Tibial artery (tissue), 4 donors: Measurements from ENCODE around the gene CIAO2B.

Source experiments
- DNase-seq, 2 donors: peaks; one replicate each; pipeline ENCODE4 v3.0.0-alpha.2; 2019
- H3K27ac ChIP-seq, 2 donors: fragments of 200-600 bp; sonication (generic) in 1 of 2; 1 replicate in 1 of 2; 2 replicates in 1 of 2; pipeline ENCODE4 v1.5.1; 2018 to 2019; ENCODE audit warnings: mild to moderate bottlenecking in 1 of 2
- H3K27me3 ChIP-seq, 2 donors: fragments of 200-600 bp; sonication (generic) in 1 of 2; one replicate each; pipeline versions ENCODE4 v1.5.1 to v1.6.0; 2016 to 2019
- H3K36me3 ChIP-seq, 3 donors: fragments of 200-600 bp; sonication (generic) in 2 of 3; one replicate each; pipeline ENCODE4 v1.5.1; 2016 to 2019; ENCODE audit warnings: mild to moderate bottlenecking in 2 of 3
- H3K4me1 ChIP-seq, 4 donors: fragments of 200-600 bp; sonication (generic) in 2 of 4; 1 replicate in 3 of 4; 2 replicates in 1 of 4; pipeline ENCODE4 v1.5.1; 2016 to 2019
- H3K4me3 ChIP-seq, 2 donors: fragments of 200-600 bp; sonication (generic) in 1 of 2; 1 replicate in 1 of 2; 2 replicates in 1 of 2; pipeline ENCODE4 v1.5.1; 2018 to 2019; ENCODE audit warnings: mild to moderate bottlenecking in 2 of 2
- H3K9me3 ChIP-seq, 3 donors: fragments of 200-600 bp; sonication (generic) in 1 of 3; one replicate each; pipeline ENCODE4 v1.5.1; 2016 to 2019
- intact Hi-C: fragments of 100-400 bp; cut with DNase I; formaldehyde crosslinking; loops from one replicate; pipeline ENCODE4 v1.15.0; 2023; ENCODE audit warnings: low total_unique reads
- TF ChIP-seq, protein P1 (sequence below), 2 experiments: fragments of 200-600 bp in 1 of 2; fragments of 450-650 bp in 1 of 2; IDR thresholded peaks; one replicate each; pipeline ENCODE4 v1.5.1; 2017 to 2019; ENCODE audit warnings: antibody characterized with exemption in 2 of 2, mild to moderate bottlenecking in 1 of 2, moderate library complexity in 1 of 2

Gene CIAO2B

GRCh38 chr16:66968847-66969246 lies 34.6 kb upstream of the CIAO2B start:
- H3K4me1 ChIP-seq, result no peaks in the 10 kb centered on the region
- H3K27ac ChIP-seq, result no peak overlapping the region
- H3K36me3 ChIP-seq, result no peaks in the 10 kb centered on the region
- peaks cover 0 to 16% of the 10 kb centered on the region in 2 donors for H3K27me3 ChIP-seq
- TF ChIP-seq, protein P1, sequence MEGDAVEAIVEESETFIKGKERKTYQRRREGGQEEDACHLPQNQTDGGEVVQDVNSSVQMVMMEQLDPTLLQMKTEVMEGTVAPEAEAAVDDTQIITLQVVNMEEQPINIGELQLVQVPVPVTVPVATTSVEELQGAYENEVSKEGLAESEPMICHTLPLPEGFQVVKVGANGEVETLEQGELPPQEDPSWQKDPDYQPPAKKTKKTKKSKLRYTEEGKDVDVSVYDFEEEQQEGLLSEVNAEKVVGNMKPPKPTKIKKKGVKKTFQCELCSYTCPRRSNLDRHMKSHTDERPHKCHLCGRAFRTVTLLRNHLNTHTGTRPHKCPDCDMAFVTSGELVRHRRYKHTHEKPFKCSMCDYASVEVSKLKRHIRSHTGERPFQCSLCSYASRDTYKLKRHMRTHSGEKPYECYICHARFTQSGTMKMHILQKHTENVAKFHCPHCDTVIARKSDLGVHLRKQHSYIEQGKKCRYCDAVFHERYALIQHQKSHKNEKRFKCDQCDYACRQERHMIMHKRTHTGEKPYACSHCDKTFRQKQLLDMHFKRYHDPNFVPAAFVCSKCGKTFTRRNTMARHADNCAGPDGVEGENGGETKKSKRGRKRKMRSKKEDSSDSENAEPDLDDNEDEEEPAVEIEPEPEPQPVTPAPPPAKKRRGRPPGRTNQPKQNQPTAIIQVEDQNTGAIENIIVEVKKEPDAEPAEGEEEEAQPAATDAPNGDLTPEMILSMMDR (IDR thresholded peaks at IDR 0.05), result no peak
- H3K9me3 ChIP-seq, result no peaks in the 10 kb centered on the region
- H3K4me3 ChIP-seq, result no peak overlapping the region
- no peak for DNase-seq
- intact Hi-C loops, result no loop called here

DNA sequence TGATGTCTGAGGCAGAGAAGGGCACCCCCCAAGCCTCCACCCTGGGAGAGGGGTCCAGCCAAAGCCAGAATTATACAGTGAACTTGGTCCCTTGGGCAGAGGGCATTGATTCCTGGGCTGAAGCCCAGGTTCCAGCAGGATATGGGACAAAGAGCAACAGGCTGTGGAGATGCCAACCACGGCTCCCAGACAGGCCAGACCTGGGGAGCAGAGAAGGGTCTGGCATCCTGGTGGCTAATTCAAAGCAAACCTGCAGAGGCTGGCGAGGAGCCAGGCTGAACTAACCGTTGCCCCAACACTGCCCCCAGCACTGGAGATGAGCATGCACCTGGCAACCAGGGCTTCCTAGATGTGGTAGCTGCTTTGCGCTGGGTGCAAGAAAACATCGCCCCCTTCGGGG lies 29.8 kb upstream of the CIAO2B start:
- H3K9me3 ChIP-seq, result no peaks in the 10 kb centered on the region

DNA sequence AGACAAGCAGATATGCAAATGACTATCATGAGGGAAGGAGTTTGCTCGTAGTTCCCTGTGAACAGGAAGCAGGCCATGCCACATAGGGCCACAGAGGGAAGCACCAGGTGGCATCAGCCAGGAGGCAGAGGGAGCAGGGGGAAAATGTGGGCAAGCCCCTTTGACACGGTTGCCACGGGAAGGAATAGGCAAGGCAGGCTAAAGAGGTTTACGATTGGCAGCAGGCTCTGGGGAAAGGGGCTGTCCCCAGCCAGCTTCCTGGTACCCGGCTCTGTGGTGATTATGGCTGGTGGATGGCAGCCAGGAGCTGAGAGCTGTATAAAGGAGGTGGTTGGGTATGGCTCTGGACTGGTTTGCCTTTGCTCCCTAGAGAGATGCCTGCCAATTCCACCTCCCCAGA lies 27.7 kb upstream of the CIAO2B start:
- no peaks in the 10 kb centered on the region for H3K36me3 ChIP-seq
- intact Hi-C loops, result no loop called here
- H3K4me3 ChIP-seq, result no peak overlapping the region
- TF ChIP-seq, protein P1 (IDR thresholded peaks at IDR 0.05), result no peak
- H3K9me3 ChIP-seq, result no peaks in the 10 kb centered on the region
- peaks cover 0 to 5% of the 10 kb centered on the region in 2 donors for H3K27me3 ChIP-seq
- H3K27ac ChIP-seq, result no peak overlapping the region
- no peak for DNase-seq
- H3K4me1 ChIP-seq, result no peaks in the 10 kb centered on the region

More for the DNA sequence above, 29.8 kb upstream of the CIAO2B start:
- TF ChIP-seq, protein P1 (IDR thresholded peaks at IDR 0.05), result no peak
- no peaks in the 10 kb centered on the region for H3K4me1 ChIP-seq
- H3K4me3 ChIP-seq, result no peak overlapping the region
- DNase-seq, result no peak
- no peak overlapping the region for H3K27ac ChIP-seq
- H3K36me3 ChIP-seq, result no peaks in the 10 kb centered on the region
- peaks cover 0 to 3% of the 10 kb centered on the region in 2 donors for H3K27me3 ChIP-seq
- intact Hi-C loops, result no loop called here

DNA sequence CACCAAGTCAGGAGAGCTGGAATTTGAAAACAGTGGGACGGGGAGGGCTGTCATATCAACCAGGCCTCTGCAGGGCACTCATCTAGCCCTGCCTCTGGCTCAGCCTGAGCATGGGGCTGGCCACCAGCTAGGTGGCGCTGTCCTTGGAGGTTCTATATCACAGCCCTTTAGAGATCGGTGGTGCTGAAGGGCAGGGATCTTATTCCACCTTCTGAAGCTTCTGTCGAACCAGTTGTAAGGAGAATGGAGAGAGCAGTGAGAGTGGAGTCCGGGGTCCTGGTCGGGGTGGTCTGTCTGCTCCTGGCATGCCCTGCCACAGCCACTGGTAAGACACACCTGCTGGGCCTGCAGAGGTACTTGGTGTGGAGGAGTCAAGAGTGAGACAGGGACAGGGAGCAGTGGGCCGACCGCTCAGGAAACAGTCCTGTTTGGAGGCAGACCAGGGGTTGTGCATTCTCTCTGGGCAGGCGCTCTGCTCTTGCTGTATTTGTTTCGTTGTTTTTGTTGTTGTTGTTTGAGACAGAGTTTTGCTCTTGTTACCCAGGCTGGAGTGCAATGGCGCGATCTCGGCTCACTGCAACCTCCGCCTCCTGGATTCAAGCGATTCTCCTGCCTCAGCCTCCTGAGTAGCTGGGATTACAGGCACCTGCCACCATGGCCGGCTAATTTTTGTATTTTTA lies 27.0 kb upstream of the CIAO2B start, which contains the start of gene CES3:
CES3 (plus strand) TSS at position 202 of the 680 bp plus-strand sequence; CDS start at position 244, 42 bp downstream.
- DNase-seq, result peak in 1 of 2 donors; percentile 38
- Histone ChIP-seq H3K27ac (no peak within 1 kb of the TSS), H3K27me3 (peaks cover 0 to 8% of the 10 kb centered on the region in 2 donors), H3K4me1 (no peaks in the 10 kb centered on the region), H3K9me3 (no peaks in the 10 kb centered on the region), H3K4me3 (no peak within 1 kb of the TSS), H3K36me3 (no peaks in the 10 kb centered on the region)
- intact Hi-C loops, result no loop called here
- TF ChIP-seq, protein P1 (IDR thresholded peaks at IDR 0.05), result peak; percentile 27 to 43

- H3K4me1 ChIP-seq, result no peaks in the 10 kb centered on the region
- intact Hi-C loops, result no loop called here
- no peak overlapping the region for H3K27ac ChIP-seq
- H3K36me3 ChIP-seq, result no peaks in the 10 kb centered on the region
- H3K4me3 ChIP-seq, result no peak overlapping the region
- DNase-seq, result no peak
- no peaks in the 10 kb centered on the region for H3K9me3 ChIP-seq
- peaks cover 0 to 8% of the 10 kb centered on the region in 2 donors for H3K27me3 ChIP-seq
- TF ChIP-seq, protein P1 (IDR thresholded peaks at IDR 0.05), result no peak
Observed at GRCh38 chr16:66960270-66960669, 26.1 kb upstream of the CIAO2B start.
